Stomach smooth muscle (tissue), 2 donors: ENCODE results near the gene ABCC1.
A peak's percentile ranks its signal among the peaks of the same experiment; 100 is the strongest.

Source experiments
- H3K27ac ChIP-seq: one replicate; pipeline ENCODE4 v1.7.0; 2013; ENCODE audit warnings: mild to moderate bottlenecking, low read length, inconsistent platforms
- H3K27me3 ChIP-seq, 2 donors: one replicate each; pipeline ENCODE4 v1.7.0; 2013; ENCODE audit warnings: low read length in 2 of 2; ENCODE audit not compliant: insufficient read depth in 2 of 2, control insufficient read depth in 1 of 2
- H3K36me3 ChIP-seq, 2 donors: one replicate each; pipeline ENCODE4 v1.7.0; 2013; ENCODE audit warnings: low read length in 2 of 2; ENCODE audit not compliant: control insufficient read depth in 2 of 2, insufficient read depth in 2 of 2
- H3K4me1 ChIP-seq: one replicate; pipeline ENCODE4 v1.7.0; 2013; ENCODE audit warnings: low read length; ENCODE audit not compliant: control insufficient read depth, insufficient read depth
- H3K4me3 ChIP-seq, 2 donors: one replicate each; pipeline ENCODE4 v1.7.0; 2013; ENCODE audit warnings: low read length in 2 of 2
- H3K9ac ChIP-seq, 2 donors: one replicate each; pipeline ENCODE4 v1.7.0; 2013; ENCODE audit warnings: low read length in 2 of 2, mild to moderate bottlenecking in 1 of 2
- H3K9me3 ChIP-seq, 2 donors: one replicate each; pipeline ENCODE4 v1.7.0; 2013; ENCODE audit warnings: low read length in 2 of 2; ENCODE audit not compliant: control insufficient read depth in 2 of 2
- donor health status: healthy.
- donor health status: Pancreatic carcinoma.

ABCC1 gene

DNA sequence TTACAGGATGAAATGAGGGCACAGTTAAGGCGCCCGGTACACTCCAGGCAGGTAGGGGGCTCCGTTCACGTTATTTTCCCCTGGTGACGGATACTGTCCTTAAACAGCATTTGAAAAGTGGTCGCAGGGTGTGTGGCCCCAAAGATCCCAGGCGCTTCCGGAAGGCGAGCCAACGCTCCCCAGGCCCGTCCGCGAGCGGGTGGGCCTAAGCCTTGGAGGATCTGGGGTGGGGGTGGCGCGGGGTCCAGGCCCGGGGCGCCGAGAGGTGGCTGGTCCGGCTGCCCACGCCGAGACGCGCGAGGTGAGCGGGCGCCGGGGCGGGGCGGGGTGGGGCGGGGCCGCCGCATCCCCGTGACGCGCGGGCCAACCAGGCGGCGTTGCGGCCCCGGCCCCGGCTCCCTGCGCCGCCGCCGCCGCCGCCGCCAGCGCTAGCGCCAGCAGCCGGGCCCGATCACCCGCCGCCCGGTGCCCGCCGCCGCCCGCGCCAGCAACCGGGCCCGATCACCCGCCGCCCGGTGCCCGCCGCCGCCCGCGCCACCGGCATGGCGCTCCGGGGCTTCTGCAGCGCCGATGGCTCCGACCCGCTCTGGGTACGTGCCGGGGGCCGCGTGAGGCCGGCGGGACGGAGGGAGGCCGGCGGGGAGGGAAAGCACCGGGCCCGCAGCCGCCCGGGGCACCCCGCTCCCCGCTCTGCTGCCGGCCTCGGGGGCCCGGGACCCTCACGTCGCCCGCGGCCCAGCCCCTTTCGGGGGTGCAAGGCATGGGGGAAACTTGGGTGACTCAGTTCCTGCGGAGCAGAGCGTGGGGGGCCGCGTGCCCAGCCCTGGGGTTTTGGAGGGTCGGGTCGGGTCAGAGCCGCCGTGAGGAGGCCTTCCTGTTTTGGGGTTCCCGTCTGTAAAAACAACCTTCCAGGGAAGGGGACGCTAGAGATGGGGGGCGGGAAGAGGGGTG, at the start of gene ABCC1:
ABCC1 (plus strand) TSS at position 407 of the 951 bp plus-strand sequence; CDS start at position 543, 136 bp downstream.
- H3K4me3 ChIP-seq = peak within 1 kb of the TSS; percentile 87 to 94
- no peaks in the 10 kb centered on the region for H3K27me3 ChIP-seq
- H3K27ac ChIP-seq = peak within 1 kb of the TSS; percentile 85
- no peaks in the 10 kb centered on the region for H3K36me3 ChIP-seq
- H3K9ac ChIP-seq = peak within 1 kb of the TSS; percentile 85 to 87
- H3K4me1 ChIP-seq = peaks cover 44% of the 10 kb centered on the region
- H3K9me3 ChIP-seq = no peaks in the 10 kb centered on the region

DNA sequence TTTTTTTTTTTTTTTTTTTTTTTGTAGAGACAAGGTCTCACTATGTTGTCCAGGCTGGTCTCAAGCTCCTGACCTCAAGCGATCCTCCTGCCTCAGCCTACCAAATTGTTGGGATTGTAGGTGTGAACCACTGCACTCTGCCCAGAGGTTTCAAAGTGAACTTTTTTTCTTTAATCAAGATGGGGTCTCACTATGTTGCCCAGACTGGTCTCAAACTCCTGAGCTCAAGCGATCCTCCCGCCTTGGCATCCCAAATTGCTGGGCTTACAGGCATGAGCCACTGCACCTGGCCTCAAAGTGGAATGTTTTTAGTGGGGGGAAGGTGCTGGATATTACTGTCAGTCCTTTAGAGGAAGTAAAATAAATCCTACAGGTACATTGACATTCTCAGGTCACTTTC, 49.1 kb upstream of the ABCC1 start:
- Histone ChIP-seq H3K4me3 (no peak overlapping the region), H3K27me3 (no peaks in the 10 kb centered on the region), H3K4me1 (no peaks in the 10 kb centered on the region), H3K9ac (no peak overlapping the region), H3K27ac (no peak overlapping the region), H3K36me3 (no peaks in the 10 kb centered on the region), H3K9me3 (no peaks in the 10 kb centered on the region)

DNA sequence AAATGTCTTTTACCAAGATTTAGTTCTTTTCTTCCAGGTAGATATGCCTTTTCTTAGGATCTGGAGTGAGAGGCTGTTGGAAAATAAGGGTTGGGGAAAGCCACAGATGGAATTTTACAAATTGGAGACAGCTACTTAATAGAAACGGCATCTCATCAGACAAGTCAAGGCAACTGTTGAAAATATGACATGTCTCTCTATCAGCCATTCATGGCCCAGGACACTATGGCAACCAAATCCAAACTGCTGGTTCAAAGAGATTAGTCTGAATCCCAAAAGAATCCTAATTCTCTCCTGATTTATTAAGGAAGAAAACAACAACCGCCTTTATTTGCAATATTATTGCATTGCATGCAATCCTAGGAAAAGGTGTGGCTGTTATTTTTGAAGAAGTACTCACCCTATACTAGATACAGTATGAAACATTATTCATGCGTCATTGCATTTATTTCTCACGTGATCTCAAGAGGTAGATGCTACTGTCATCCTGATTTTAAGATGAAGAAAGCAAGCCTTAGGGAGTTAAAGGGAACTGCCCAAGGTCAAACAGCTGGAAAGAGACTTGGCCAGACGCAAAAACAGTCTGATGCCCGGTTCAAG, 48.4 kb upstream of the ABCC1 start:
- Histone ChIP-seq H3K9me3 (no peaks in the 10 kb centered on the region), H3K27me3 (no peaks in the 10 kb centered on the region), H3K4me1 (no peaks in the 10 kb centered on the region), H3K9ac (no peak overlapping the region), H3K4me3 (no peak overlapping the region), H3K36me3 (no peaks in the 10 kb centered on the region), H3K27ac (no peak overlapping the region)

DNA sequence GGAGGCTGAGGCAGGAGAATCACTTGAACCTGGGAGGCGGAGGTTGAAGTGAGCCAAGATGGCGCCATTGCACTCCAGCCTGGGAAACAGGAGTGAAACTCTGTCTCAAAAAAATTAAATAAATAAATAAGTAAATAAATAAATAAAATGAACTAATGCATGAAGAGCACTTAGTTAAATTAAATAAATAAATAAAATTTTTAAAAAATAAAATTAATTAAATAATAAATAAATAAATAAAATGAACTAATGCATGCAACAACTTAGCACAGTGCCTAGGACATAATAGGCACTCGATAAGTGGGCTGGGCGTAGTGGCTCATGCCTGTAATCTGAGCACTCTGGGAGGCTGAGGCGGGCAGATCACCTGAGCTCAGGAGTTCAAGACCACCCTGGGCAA, 45.5 kb upstream of the ABCC1 start:
- Histone ChIP-seq H3K4me3 (no peak overlapping the region), H3K9me3 (no peaks in the 10 kb centered on the region), H3K4me1 (no peaks in the 10 kb centered on the region)

DNA sequence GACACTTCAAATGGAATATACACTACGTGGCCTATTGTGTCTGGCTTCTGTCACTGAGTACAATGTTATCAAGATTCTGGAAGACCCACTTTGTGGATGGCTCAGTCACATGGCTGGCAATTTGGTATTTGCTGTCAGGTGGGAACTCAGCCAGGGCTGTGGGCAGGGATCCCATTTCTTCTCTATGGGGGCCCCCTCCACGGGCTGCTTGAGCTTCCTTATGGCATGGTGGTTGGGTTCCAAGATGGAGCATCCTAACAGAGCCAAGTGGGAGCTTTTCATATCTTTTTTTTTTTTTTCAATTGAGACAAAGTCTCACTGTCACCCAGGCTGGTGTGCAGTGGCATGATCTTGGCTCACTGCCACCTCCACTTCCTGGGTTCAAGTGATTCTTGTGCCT, 43.0 kb upstream of the ABCC1 start:
- H3K36me3 ChIP-seq = no peaks in the 10 kb centered on the region
- no peaks in the 10 kb centered on the region for H3K9me3 ChIP-seq
- no peaks in the 10 kb centered on the region for H3K4me1 ChIP-seq
- no peak overlapping the region for H3K9ac ChIP-seq
- H3K27me3 ChIP-seq = no peaks in the 10 kb centered on the region
- H3K4me3 ChIP-seq = no peak overlapping the region
- no peak overlapping the region for H3K27ac ChIP-seq

More for the DNA sequence above, 45.5 kb upstream of the ABCC1 start:
- Histone ChIP-seq H3K27ac (no peak overlapping the region), H3K36me3 (no peaks in the 10 kb centered on the region), H3K27me3 (no peaks in the 10 kb centered on the region), H3K9ac (no peak overlapping the region)

DNA sequence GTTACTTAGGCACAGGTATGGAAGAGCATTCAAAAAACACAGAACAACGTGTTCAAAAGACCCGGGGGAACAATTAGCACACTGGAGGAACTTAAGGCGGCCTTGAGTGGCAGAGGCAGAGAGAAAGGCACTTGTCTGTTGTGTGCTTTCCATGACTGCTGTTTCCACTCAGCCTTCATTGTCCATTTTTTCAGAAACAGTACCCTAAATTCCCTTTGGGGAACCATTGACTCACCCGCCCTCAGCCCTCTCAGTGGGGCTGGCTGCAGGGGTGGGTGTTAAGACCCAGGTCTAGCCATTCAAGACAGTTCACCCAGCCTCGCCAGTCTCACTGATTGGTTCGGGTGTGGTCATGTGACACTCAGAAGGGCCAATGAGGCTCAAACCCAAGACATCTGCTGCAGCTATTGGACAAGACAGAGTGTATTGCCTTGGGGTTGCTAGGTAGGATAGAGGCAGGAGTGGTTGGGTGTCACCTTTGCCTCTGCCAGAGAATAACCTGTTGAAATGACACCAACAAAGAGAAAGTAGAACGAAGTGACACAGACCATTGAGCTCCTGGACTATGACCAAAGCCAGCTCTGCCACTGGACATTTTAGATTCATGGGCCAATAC, 41.4 kb upstream of the ABCC1 start:
- Histone ChIP-seq H3K9ac (no peak overlapping the region), H3K27me3 (no peaks in the 10 kb centered on the region), H3K27ac (no peak overlapping the region), H3K4me3 (no peak overlapping the region), H3K9me3 (no peaks in the 10 kb centered on the region), H3K4me1 (no peaks in the 10 kb centered on the region), H3K36me3 (no peaks in the 10 kb centered on the region)

DNA sequence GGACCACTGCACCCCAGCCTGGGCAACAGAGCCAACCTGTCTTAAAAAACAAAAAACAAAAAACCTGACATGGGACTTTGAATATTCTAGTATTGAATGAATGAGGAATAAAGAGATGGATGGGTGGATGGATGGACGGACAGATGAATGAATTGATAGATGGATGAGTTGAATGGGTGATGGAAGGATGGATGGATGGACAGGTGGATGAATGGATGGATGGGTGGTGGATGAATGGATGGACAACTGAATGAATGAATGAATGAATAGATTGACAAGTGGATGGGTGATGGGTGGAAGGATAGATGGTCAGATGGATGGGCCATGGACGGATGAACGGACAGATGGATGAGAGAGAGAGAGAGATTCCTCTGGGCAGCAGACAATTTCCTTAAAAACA, 38.2 kb upstream of the ABCC1 start:
- Histone ChIP-seq H3K9ac (no peak overlapping the region), H3K9me3 (no peaks in the 10 kb centered on the region), H3K36me3 (no peaks in the 10 kb centered on the region), H3K27me3 (no peaks in the 10 kb centered on the region), H3K4me1 (no peaks in the 10 kb centered on the region), H3K27ac (no peak overlapping the region), H3K4me3 (no peak overlapping the region)

DNA sequence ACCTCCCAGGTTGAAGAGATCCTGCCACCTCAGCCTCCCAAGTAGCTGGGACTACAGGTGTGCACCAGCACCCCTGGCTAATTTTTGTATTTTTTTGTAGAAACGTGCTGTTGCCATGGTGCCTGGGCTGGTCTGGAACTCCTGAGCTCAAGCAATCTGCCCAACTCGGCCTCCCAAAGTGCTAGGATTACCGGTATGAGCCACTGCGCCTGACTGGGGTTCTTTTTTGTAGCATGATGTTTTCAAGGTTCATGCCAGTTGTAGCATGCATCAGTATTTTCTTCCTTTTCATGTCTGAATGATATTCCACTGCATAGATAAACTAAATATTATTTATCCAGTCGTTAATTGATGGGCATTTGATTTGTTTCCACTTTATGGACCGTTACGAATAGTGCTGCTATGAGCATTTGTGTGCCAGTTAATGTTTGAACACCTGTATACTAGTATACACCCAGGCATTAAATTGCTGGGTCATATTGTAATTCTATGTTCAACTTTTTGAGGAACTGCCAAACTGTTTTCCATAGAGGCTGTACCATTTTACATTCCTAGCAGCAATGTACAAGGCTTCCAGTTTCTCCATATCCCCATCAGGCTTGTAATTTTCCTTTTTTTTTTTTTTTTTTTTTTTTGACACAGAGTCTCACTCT, 36.2 kb upstream of the ABCC1 start:
- no peak overlapping the region for H3K27ac ChIP-seq
- no peaks in the 10 kb centered on the region for H3K4me1 ChIP-seq
- no peaks in the 10 kb centered on the region for H3K27me3 ChIP-seq
- no peaks in the 10 kb centered on the region for H3K9me3 ChIP-seq
- no peak overlapping the region for H3K4me3 ChIP-seq
- no peak overlapping the region for H3K9ac ChIP-seq
- H3K36me3 ChIP-seq = no peaks in the 10 kb centered on the region

DNA sequence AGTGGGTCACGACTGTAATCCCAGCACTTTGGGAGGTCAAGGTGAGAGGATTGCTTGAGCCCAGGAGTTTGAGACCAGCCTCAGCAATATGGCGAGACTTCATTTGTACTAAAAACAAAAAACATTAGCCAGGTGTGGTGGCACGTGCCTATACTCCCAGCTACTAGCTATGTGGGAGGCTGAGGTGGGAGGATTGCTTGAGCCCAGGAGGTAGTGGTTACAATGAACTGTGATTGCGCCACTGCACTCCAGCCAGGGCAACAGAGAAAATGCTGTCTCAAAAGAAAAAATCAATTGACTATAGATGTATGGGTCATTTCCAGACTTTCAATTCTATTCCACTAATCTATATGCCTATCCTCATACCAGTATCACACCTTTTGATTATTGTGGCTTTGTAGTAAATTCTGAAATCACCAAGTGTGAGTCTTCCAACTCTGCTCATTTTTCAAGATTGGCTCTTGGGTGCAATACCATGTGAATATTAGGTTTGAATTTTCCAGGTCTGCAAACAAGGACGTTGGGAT, 33.8 kb upstream of the ABCC1 start:
- H3K9me3 ChIP-seq = no peaks in the 10 kb centered on the region
- H3K4me3 ChIP-seq = no peak overlapping the region
- no peak overlapping the region for H3K27ac ChIP-seq
- H3K4me1 ChIP-seq = no peaks in the 10 kb centered on the region
- H3K9ac ChIP-seq = no peak overlapping the region
- no peaks in the 10 kb centered on the region for H3K27me3 ChIP-seq
- H3K36me3 ChIP-seq = no peaks in the 10 kb centered on the region

DNA sequence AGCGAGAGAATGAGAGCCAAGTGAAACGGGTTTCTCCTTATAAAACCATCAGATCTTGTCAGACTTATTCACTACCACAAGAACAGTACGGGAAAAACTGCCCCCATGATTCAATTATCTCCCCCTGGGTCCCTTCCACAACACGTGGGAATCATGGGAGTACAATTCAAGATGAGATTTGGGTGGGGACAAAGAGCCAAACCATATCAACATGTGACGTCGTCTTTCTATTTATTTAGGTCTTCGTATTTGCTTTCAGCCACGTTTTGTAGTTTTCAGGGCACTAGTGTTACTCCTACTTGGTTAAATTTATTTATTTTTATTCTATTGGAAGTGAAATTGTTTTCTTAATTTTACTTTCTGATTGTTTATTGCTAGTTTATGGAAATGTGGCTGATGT, 33.1 kb upstream of the ABCC1 start:
- Histone ChIP-seq H3K36me3 (no peaks in the 10 kb centered on the region), H3K4me3 (no peak overlapping the region), H3K4me1 (no peaks in the 10 kb centered on the region), H3K27me3 (no peaks in the 10 kb centered on the region), H3K9ac (no peak overlapping the region), H3K9me3 (no peaks in the 10 kb centered on the region), H3K27ac (no peak overlapping the region)
